ENCODE results near the gene C17orf75.
A peak's percentile ranks its signal among the peaks of the same experiment; 100 is the strongest.
"Not testable (repeated sequence)": the region's sequence is repeated elsewhere in the genome, so short reads cannot be mapped to it uniquely, and the experiment has no call there.

C17orf75 gene

GRCh38 chr17:32345951-32346600, 4.1 kb upstream of the C17orf75 start:
- no peak for DNase-seq (ENCODE audit: low spot score)

GRCh38 chr17:32342603-32343325, 791 bp upstream of the C17orf75 start:
- DNase-seq (ENCODE audit: low spot score) = no peak

GRCh38 chr17:32341141-32341856, 674 bp downstream of the C17orf75 start:
- DNase-seq (ENCODE audit: low spot score) = peak; percentile 35

- DNase-seq (ENCODE audit: low spot score) = no peak
Measured at GRCh38 chr17:32335687-32336086, 6.3 kb downstream of the C17orf75 start.

GRCh38 chr17:32335046-32335445, 6.9 kb downstream of the C17orf75 start:
- no peak for DNase-seq (ENCODE audit: low spot score)

- no peak for DNase-seq (ENCODE audit: low spot score)
Measured at GRCh38 chr17:32333187-32333586, 8.8 kb downstream of the C17orf75 start.

- DNase-seq (ENCODE audit: low spot score) = no peak
Measured at GRCh38 chr17:32331243-32332040, 10.5 kb downstream of the C17orf75 start.

- DNase-seq (ENCODE audit: low spot score) = no peak
Measured at GRCh38 chr17:32330147-32330546, 11.8 kb downstream of the C17orf75 start.

- DNase-seq (ENCODE audit: low spot score) = no peak
Measured at GRCh38 chr17:32327911-32328310, 14.1 kb downstream of the C17orf75 start.

GRCh38 chr17:32323811-32324491, 18.0 kb downstream of the C17orf75 start:
- DNase-seq (ENCODE audit: low spot score) = no peak

- no peak for DNase-seq (ENCODE audit: low spot score)
Measured at GRCh38 chr17:32323046-32323445, 18.9 kb downstream of the C17orf75 start.

- DNase-seq (ENCODE audit: low spot score) = no peak
Measured at GRCh38 chr17:32320847-32321246, 21.1 kb downstream of the C17orf75 start.

GRCh38 chr17:32320080-32320479, 21.9 kb downstream of the C17orf75 start:
- not testable (repeated sequence) for DNase-seq (ENCODE audit: low spot score)

GRCh38 chr17:32319548-32319905, 22.4 kb downstream of the C17orf75 start:
- DNase-seq (ENCODE audit: low spot score) = peak; percentile 67

- DNase-seq (ENCODE audit: low spot score) = no peak
Measured at GRCh38 chr17:32318071-32318470, 23.9 kb downstream of the C17orf75 start.

GRCh38 chr17:32317353-32317752, 24.6 kb downstream of the C17orf75 start:
- DNase-seq (ENCODE audit: low spot score) = no peak

GRCh38 chr17:32316653-32317052, 25.3 kb downstream of the C17orf75 start:
- not testable (repeated sequence) for DNase-seq (ENCODE audit: low spot score)

- DNase-seq (ENCODE audit: low spot score) = no peak
Measured at GRCh38 chr17:32315171-32315570, 26.8 kb downstream of the C17orf75 start.

GRCh38 chr17:32314636-32315035, 27.3 kb downstream of the C17orf75 start:
- peak; percentile 78 for DNase-seq (ENCODE audit: low spot score)

- DNase-seq (ENCODE audit: low spot score) = peak; percentile 72
Measured at GRCh38 chr17:32311028-32311536, 30.9 kb downstream of the C17orf75 start.

- DNase-seq (ENCODE audit: low spot score) = no peak
Measured at GRCh38 chr17:32307658-32308057, 34.3 kb downstream of the C17orf75 start.

All from cerebellar cortex (tissue), 1 donor.